Ovary (tissue), 3 donors: Measurements from ENCODE around the gene LMNTD2.

ENCODE experiments used
- CTCF ChIP-seq, 3 donors: fragments of 450-650 bp in 2 of 3; fragments of 200-600 bp in 1 of 3; IDR thresholded peaks; one replicate each; pipeline versions ENCODE4 v1.5.1 to v1.8.0; 2016 to 2022; ENCODE audit warnings: antibody characterized with exemption in 3 of 3, mild to moderate bottlenecking in 1 of 3
- EP300 ChIP-seq: sonication (generic); formaldehyde crosslinking; IDR thresholded peaks from one replicate; pipeline ENCODE4 v1.6.1; 2017; ENCODE audit warnings: antibody characterized with exemption
- POLR2A ChIP-seq: fragments of 450-650 bp; IDR thresholded peaks from one replicate; pipeline ENCODE4 v1.6.1; 2017; ENCODE audit warnings: antibody characterized with exemption, mild to moderate bottlenecking, moderate library complexity
- donor health status: DM: no; HTN: no; CAD: no.

- no peak for TF ChIP-seq CTCF (IDR thresholded peaks at IDR 0.05)
- TF ChIP-seq EP300 = no peak
- TF ChIP-seq POLR2A = no peak
These were observed 26.7 kb downstream of the LMNTD2 start for GRCh38 chr11:533586-534395.
